Measurements from ENCODE around the gene CCNJ. TPM values are rescaled to one million over a fixed set of nuclear protein-coding genes. Genes with fewer than 3 reads are reported as not detected.
A peak's percentile ranks its signal among the peaks of the same experiment; 100 is the strongest.

CCNJ gene
- total and polyA plus RNA-seq, 2 of the 13 experiments (the other 11 are each of a cell fraction or from before 2014, with no cell fraction given) = 14.1 to 21.5 TPM

- no peak for TF ChIP-seq NPAS2 (CRISPR knock-in tag; IDR thresholded peaks at IDR 0.05; ENCODE audit: borderline replicate concordance)
- TF ChIP-seq HOXA3 (CRISPR knock-in tag; IDR thresholded peaks at IDR 0.05) = peak; percentile 98
- TF ChIP-seq, protein P1, sequence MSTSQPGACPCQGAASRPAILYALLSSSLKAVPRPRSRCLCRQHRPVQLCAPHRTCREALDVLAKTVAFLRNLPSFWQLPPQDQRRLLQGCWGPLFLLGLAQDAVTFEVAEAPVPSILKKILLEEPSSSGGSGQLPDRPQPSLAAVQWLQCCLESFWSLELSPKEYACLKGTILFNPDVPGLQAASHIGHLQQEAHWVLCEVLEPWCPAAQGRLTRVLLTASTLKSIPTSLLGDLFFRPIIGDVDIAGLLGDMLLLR (CRISPR knock-in tag; IDR thresholded peaks at IDR 0.05) = no peak
- TF ChIP-seq ZFP36L1 (CRISPR knock-in tag; IDR thresholded peaks at IDR 0.05) = no peak
- TF ChIP-seq AHR (CRISPR knock-in tag; IDR thresholded peaks at IDR 0.05) = peak; percentile 22
- TF ChIP-seq ZNF3 (CRISPR knock-in tag; IDR thresholded peaks at IDR 0.05) = 0 out of 2 replicates have a peak, but pooled peaks have one; percentile 39
- peak; percentile 36; the same call in 1 of the 2 replicates for TF ChIP-seq ZFP90 (CRISPR knock-in tag; IDR thresholded peaks at IDR 0.05; ENCODE audit: borderline replicate concordance)
- 0 out of 2 replicates have a peak, but pooled peaks have one; percentile 6 for TF ChIP-seq MIXL1 (CRISPR knock-in tag; IDR thresholded peaks at IDR 0.05)
- TF ChIP-seq SIX4 (CRISPR knock-in tag; IDR thresholded peaks at IDR 0.05) = 0 out of 2 replicates have a peak, but pooled peaks have one; percentile 57
- no peak for TF ChIP-seq ZNF660 (CRISPR knock-in tag; IDR thresholded peaks at IDR 0.05; ENCODE audit: borderline replicate concordance, low read depth)
- TF ChIP-seq, protein P2, sequence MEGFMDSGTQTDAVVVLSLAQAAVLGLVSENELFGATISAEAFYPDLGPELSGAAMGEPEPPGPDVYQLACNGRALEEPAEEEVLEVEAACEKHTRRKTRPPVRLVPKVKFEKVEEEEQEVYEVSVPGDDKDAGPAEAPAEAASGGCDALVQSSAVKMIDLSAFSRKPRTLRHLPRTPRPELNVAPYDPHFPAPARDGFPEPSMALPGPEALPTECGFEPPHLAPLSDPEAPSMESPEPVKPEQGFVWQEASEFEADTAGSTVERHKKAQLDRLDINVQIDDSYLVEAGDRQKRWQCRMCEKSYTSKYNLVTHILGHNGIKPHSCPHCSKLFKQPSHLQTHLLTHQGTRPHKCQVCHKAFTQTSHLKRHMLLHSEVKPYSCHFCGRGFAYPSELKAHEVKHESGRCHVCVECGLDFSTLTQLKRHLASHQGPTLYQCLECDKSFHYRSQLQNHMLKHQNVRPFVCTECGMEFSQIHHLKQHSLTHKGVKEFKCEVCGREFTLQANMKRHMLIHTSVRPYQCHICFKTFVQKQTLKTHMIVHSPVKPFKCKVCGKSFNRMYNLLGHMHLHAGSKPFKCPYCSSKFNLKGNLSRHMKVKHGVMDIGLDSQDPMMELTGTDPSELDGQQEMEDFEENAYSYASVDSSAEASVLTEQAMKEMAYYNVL (CRISPR knock-in tag; IDR thresholded peaks at IDR 0.05; ENCODE audit: borderline replicate concordance) = no peak
- TF ChIP-seq CCDC6 (CRISPR knock-in tag; IDR thresholded peaks at IDR 0.05) = 0 out of 2 replicates have a peak, but pooled peaks have one; percentile 78
- TF ChIP-seq, protein P3, sequence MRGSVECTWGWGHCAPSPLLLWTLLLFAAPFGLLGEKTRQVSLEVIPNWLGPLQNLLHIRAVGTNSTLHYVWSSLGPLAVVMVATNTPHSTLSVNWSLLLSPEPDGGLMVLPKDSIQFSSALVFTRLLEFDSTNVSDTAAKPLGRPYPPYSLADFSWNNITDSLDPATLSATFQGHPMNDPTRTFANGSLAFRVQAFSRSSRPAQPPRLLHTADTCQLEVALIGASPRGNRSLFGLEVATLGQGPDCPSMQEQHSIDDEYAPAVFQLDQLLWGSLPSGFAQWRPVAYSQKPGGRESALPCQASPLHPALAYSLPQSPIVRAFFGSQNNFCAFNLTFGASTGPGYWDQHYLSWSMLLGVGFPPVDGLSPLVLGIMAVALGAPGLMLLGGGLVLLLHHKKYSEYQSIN (CRISPR knock-in tag; IDR thresholded peaks at IDR 0.05; ENCODE audit: borderline replicate concordance) = no peak
- peak; percentile 55 for TF ChIP-seq HNF4A (CRISPR knock-in tag; IDR thresholded peaks at IDR 0.05)
- TF ChIP-seq ZNF430 (CRISPR knock-in tag; IDR thresholded peaks at IDR 0.05) = peak; percentile 71
- no peak for TF ChIP-seq ZNF253 (CRISPR knock-in tag; IDR thresholded peaks at IDR 0.05; ENCODE audit: borderline replicate concordance)
- no peak for TF ChIP-seq PCBP2 (optimal IDR thresholded peaks at IDR 0.05; ENCODE audit: low read depth, low read length, poor library complexity, severe bottlenecking)
- TF ChIP-seq ZNF20 (CRISPR knock-in tag; IDR thresholded peaks at IDR 0.05) = 0 out of 2 replicates have a peak, but pooled peaks have one; percentile 25
- no peak for TF ChIP-seq PPARG (CRISPR knock-in tag; conservative IDR thresholded peaks at IDR 0.05)
- TF ChIP-seq, protein P4, sequence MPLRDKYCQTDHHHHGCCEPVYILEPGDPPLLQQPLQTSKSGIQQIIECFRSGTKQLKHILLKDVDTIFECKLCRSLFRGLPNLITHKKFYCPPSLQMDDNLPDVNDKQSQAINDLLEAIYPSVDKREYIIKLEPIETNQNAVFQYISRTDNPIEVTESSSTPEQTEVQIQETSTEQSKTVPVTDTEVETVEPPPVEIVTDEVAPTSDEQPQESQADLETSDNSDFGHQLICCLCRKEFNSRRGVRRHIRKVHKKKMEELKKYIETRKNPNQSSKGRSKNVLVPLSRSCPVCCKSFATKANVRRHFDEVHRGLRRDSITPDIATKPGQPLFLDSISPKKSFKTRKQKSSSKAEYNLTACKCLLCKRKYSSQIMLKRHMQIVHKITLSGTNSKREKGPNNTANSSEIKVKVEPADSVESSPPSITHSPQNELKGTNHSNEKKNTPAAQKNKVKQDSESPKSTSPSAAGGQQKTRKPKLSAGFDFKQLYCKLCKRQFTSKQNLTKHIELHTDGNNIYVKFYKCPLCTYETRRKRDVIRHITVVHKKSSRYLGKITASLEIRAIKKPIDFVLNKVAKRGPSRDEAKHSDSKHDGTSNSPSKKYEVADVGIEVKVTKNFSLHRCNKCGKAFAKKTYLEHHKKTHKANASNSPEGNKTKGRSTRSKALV (CRISPR knock-in tag; IDR thresholded peaks at IDR 0.05) = peak; percentile 29; the same call in 1 of the 2 replicates
- TF ChIP-seq ATAD3A (CRISPR knock-in tag; IDR thresholded peaks at IDR 0.05) = no peak
- no peak for TF ChIP-seq ZNF17 (CRISPR knock-in tag; IDR thresholded peaks at IDR 0.05)
- peak; percentile 75; the same call in 1 of the 2 replicates for TF ChIP-seq ZNF275 (CRISPR knock-in tag; IDR thresholded peaks at IDR 0.05; ENCODE audit: borderline replicate concordance)
Observed at GRCh38 chr10:96089670-96090462, 46.5 kb downstream of the CCNJ start (continued).

Data from HepG2 (cell line).